SK-N-SH treated with all-trans-retinoic acid at 6 μM for 48 hours (cell line): ENCODE measurements around the gene KIZ.

Experiments
- ARNTL ChIP-seq: fragments of 450-650 bp; formaldehyde crosslinking; IDR thresholded peaks from 2 replicates; pipeline ENCODE4 v1.5.0; 2020; ENCODE audit warnings: low read depth, mild to moderate bottlenecking, moderate library complexity, borderline replicate concordance
- CSDC2 ChIP-seq: fragments of 250-450 bp; sonication (Bioruptor Pico); IDR thresholded peaks from 2 replicates; pipeline ENCODE4 v1.5.0; 2020; ENCODE audit warnings: mild to moderate bottlenecking, moderate library complexity
- ESRRG ChIP-seq: fragments of 250-450 bp; sonication (Bioruptor Pico); IDR thresholded peaks from 2 replicates; pipeline ENCODE4 v1.6.1; 2021; ENCODE audit warnings: mild to moderate bottlenecking
- OSR1 ChIP-seq: fragments of 250-450 bp; sonication (Bioruptor Pico); IDR thresholded peaks from 2 replicates; pipeline ENCODE4 v1.8.0; 2022; ENCODE audit warnings: moderate library complexity, mild to moderate bottlenecking, inconsistent platforms
- RARB ChIP-seq: fragments of 250-450 bp; sonication (Bioruptor Pico); IDR thresholded peaks from 2 replicates; pipeline ENCODE4 v1.8.0; 2021; ENCODE audit warnings: mild to moderate bottlenecking, moderate library complexity
- TOX ChIP-seq: fragments of 250-450 bp; sonication (Bioruptor Pico); IDR thresholded peaks from 2 replicates; pipeline ENCODE4 v1.8.0; 2021; ENCODE audit warnings: mild to moderate bottlenecking, moderate library complexity, borderline replicate concordance
- ZFP30 ChIP-seq: fragments of 450-650 bp; formaldehyde crosslinking; IDR thresholded peaks from 2 replicates; pipeline ENCODE4 v1.5.0; 2022; ENCODE audit warnings: mild to moderate bottlenecking, moderate library complexity
- TF ChIP-seq, protein P1 (sequence below): fragments of 250-450 bp; sonication (Bioruptor Pico); IDR thresholded peaks from 2 replicates; pipeline ENCODE4 v1.8.0; 2020; ENCODE audit warnings: mild to moderate bottlenecking, moderate library complexity, borderline replicate concordance
- TF ChIP-seq, protein P2 (sequence below): fragments of 250-450 bp; sonication (Bioruptor Pico); IDR thresholded peaks from 2 replicates; pipeline ENCODE4 v1.5.1; 2021; ENCODE audit warnings: mild to moderate bottlenecking, moderate library complexity

DNA sequence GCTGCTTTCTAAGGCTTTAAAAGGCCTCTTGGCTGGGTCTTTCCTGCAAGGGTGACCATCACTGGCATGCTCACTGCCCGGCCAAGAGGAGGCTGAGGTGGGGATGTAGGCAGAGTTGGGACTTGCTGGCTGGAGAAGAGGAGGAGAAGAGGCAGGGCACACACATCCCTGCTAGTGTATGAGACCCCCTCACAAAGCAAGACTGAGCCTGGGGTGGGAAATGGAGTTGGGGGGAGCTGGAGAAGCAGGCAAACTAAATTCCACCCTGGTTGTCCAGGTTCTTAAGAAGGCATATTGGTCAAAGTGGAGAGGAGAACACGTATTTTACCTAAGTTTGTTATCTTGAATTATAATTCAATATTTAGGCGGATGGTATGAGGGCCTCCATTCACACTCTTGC lies 1.7 kb upstream of the KIZ start:
- TF ChIP-seq CSDC2 (no peak), TOX (CRISPR knock-in tag) (no peak), ESRRG (CRISPR knock-in tag) (no peak), ZFP30 (CRISPR knock-in tag) (no peak), OSR1 (CRISPR knock-in tag) (no peak), RARB (CRISPR knock-in tag) (no peak), ARNTL (CRISPR knock-in tag) (no peak)
- TF ChIP-seq, protein P1, sequence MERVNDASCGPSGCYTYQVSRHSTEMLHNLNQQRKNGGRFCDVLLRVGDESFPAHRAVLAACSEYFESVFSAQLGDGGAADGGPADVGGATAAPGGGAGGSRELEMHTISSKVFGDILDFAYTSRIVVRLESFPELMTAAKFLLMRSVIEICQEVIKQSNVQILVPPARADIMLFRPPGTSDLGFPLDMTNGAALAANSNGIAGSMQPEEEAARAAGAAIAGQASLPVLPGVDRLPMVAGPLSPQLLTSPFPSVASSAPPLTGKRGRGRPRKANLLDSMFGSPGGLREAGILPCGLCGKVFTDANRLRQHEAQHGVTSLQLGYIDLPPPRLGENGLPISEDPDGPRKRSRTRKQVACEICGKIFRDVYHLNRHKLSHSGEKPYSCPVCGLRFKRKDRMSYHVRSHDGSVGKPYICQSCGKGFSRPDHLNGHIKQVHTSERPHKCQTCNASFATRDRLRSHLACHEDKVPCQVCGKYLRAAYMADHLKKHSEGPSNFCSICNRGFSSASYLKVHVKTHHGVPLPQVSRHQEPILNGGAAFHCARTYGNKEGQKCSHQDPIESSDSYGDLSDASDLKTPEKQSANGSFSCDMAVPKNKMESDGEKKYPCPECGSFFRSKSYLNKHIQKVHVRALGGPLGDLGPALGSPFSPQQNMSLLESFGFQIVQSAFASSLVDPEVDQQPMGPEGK (CRISPR knock-in tag) = no peak
- TF ChIP-seq, protein P2, sequence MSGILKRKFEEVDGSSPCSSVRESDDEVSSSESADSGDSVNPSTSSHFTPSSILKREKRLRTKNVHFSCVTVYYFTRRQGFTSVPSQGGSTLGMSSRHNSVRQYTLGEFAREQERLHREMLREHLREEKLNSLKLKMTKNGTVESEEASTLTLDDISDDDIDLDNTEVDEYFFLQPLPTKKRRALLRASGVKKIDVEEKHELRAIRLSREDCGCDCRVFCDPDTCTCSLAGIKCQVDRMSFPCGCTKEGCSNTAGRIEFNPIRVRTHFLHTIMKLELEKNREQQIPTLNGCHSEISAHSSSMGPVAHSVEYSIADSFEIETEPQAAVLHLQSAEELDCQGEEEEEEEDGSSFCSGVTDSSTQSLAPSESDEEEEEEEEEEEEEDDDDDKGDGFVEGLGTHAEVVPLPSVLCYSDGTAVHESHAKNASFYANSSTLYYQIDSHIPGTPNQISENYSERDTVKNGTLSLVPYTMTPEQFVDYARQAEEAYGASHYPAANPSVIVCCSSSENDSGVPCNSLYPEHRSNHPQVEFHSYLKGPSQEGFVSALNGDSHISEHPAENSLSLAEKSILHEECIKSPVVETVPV (CRISPR knock-in tag) = no peak
